Activated gamma-delta T cell treated with anti-CD3 and anti-CD28 coated beads, Interleukin-2, amount 50 U/mL, for 16 hours (primary cell): Measurements from ENCODE around the gene ST8SIA5.

ENCODE experiments used
- DNase-seq: peaks from one replicate; pipeline ENCODE4 v3.0.0-alpha.2; 2020; ENCODE audit warnings: low read depth

ST8SIA5 gene

GRCh38 chr18:46705521-46705920 lies 51.3 kb downstream of the ST8SIA5 start:
- no peak for DNase-seq

DNA sequence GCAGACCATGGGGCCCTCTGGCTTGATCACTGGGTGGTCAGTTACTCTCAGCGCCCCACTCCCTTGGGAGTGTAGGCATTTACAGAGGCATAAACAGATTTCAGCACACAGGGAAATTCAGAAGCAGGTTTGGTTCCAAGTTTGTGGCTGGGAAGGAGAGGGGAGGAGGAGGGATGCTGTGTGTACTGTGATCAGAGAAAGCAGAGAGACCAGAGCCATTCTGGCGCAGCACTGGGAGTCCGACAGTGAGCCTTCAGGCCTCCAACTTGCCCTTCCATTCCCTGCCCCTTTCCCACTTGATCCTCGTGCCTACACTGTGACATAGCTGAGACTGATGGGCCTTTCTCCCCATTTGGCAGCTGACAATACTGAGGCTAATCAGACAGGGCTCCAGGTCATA lies 52.0 kb downstream of the ST8SIA5 start:
- DNase-seq = no peak

DNA sequence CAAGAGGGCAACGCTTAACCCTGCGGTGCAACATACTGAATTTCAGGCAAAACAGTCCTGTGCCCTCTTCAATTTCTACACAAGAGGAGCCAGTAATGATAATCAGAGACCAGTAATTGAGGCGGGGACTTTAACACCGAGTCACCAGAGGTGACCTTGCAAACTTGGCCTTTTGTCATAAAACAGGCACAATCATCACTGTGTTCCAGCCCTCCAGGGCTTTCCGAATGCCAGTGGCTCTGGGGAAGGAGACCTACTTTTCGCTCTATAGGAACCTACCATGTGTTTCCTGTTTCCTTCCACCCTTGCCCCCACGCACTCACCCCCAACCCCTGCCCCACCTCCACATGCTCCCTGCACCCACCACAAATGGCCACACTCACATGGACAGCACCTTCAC lies 52.7 kb downstream of the ST8SIA5 start:
- no peak for DNase-seq

DNA sequence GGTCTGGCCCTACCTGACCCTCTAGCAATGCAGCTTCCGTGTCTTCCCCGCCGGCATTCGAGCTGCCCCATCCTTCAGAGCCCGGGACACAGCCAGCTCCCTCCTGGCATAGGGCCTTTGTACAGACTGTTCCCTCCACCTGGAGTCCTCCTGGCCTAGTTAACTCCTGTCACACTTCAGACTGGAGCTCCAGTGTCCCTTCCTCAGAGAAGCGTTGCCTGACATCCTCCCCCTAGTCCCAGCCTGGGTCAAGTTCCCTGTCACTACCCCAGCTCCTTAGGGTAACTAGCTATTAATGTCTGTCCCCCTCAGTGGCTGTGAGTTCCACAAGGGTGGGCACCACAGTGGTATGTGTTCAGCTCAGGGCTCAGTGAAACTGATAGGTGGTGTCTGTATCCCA lies 54.4 kb downstream of the ST8SIA5 start:
- DNase-seq = no peak

- no peak for DNase-seq
Observed at GRCh38 chr18:46700066-46700824, 56.6 kb downstream of the ST8SIA5 start.

GRCh38 chr18:46696702-46697101 lies 60.2 kb downstream of the ST8SIA5 start:
- DNase-seq = no peak

- no peak for DNase-seq
Observed at GRCh38 chr18:46696268-46696667, 60.6 kb downstream of the ST8SIA5 start.

DNA sequence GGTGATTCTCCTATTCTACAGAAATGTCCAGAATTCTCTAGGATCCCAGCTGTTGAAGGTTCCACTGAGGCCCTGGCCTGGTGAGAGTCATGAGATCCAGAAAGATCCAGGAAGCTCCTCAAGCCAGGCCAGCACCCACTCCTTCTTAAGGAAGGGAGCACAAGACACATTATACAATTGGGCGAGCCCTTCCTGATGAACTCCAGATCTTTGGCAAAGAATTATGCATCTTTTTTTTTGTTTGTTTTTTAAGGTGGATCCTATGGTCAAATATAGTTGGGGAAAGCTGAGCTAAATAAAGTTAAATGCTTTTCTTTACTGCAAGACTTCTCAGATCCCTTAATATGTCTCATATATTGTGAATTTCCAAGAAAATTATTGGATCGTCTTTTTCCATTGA lies 62.9 kb downstream of the ST8SIA5 start:
- no peak for DNase-seq

GRCh38 chr18:46688853-46689525 lies 67.9 kb downstream of the ST8SIA5 start:
- DNase-seq = no peak

DNA sequence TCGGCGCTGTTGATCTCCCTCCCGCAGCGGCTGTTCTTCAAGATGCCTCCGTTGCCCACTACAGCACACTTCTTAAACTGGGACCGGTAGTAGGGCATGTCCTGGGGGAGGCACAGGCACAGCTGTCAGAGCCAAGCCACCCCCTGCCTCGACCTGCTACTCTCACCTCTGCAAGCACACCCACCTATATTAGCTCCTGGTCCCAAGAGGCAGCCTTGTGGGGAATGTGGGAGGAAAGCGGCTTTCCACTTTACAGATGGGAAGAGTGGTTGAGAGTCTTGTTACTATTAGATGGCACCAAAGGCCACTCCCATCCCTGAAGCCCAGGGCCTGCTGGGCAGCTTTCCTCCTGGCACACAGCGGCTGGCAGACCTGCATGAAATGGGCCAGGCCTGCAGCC lies 70.7 kb downstream of the ST8SIA5 start:
- no peak for DNase-seq

GRCh38 chr18:46683252-46683651 lies 73.6 kb downstream of the ST8SIA5 start:
- DNase-seq = no peak

DNA sequence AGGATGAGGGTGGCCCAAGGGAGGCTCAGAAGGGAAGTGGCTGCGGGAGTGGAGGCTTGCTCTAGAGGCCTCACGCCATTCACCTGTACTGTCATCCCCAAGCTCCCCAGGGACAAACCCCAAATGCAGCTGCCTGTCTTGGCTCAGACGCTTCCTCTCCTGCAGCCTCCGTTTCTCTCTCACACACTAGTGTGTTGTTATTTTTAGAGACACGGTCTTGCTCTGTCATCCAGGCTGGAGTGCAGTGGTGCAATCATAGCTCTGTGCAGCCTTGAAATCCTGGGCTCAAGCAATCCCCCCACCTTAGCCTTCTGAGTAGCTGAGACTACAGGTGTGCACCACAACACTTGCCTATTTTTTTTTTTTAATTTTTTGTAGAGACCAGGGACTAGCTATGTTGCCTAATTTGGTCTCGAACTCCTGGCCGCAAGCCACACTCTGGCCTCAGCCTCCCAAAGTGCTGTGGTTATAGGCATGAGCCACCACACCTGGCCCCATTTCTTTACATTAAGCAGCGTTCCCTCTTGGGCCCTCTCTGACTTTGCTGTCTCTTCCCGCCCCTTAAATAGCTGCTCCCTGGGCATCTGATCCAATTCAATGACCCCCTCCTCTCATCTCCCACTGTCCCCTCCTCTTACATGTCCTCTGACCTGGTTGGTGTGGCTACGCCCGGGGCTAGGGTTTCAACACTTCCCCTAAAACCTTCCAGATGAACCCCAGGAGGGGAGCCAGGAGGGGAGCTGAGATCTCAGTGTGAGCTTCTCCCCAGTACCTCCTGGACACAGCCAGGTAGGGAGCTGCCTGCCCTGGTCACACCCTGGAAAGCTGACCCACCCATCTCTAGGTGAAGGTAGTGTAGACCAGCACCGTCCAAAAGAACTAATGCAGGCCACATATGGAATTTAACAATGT lies 75.8 kb downstream of the ST8SIA5 start:
- no peak for DNase-seq

DNA sequence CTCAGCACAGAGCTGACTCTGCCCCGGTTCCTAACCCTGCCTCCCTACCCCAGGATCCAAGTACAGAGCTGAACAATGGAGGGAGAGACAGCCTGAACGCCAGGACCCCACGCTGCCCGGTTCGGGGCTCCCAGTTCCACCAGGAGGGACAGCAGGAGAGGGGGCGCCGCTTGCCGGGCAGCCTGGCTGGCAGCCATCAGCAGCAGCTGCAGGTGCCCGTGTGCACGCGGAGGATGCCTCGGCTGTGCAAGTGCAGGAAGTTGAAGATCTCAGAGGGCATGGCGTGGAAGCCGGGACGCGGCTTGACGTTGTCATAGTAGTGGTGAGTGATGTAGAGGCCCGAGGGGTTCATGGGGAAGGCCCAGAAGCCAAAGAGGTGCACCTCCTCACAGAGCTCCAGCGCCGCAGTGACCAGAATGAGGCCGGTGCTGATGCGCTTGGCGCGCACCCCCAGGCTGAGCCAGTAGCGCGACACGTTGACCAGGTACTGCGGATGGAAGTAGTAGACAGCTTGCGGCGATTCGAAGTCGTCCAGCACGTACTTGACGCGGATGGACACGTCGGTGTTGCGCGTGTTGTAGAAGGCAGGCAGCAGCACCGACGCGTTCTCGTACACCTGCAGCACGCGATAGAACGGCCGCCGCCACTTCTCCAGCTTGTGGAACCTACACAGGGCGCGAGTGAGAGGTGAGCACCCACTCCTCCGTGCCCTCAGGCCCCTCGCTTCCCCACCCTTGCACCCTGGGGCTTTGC lies 76.8 kb downstream of the ST8SIA5 start:
- DNase-seq = no peak

DNA sequence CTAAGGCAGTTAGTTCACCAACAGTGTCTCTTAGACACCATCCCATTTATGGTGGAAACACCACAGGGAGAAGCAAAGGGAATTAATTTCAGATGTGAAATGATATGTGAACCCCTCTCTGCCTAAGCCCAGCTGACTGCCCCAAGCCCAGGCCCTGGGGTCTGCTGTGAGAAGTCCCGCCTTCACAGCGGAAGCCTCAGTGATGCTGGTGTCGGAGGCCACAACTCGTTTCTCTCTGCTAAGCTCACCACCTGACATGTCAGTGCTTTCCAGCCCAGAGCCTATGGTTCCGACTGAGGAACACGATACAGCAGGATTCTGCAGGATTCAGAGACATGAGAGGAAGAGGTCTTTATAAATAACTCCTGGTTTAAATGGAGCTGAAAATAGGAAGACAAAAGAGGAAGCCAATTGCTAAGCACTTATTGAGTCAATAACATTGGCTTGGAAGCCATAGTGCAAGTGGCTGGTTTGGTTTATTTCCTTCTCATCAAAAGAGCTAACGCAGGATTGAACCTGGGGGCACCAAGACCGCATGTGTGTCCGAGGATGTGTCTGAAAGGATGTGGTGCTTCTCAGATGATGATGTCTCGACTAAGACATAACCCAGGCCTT lies 78.0 kb downstream of the ST8SIA5 start:
- no peak for DNase-seq

DNA sequence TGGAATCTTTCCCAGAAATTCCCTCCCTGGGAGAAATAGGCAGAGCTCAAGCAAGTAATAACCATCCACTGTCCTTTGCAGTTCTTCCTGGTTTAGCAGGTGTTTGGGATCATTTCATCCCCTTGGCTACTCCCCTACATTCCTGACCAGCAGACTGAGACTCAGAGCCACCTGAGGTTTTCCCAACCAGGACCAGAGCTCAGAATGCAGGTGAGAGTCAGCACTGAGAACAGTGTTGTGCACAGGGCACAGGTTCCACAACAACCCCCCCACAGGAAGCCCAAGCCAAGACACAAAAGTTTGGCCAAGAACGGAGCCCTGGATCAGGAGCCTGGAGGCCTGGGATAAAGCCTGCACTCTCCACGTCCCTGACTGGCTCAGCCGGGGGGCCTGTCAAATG lies 78.8 kb downstream of the ST8SIA5 start:
- no peak for DNase-seq

DNA sequence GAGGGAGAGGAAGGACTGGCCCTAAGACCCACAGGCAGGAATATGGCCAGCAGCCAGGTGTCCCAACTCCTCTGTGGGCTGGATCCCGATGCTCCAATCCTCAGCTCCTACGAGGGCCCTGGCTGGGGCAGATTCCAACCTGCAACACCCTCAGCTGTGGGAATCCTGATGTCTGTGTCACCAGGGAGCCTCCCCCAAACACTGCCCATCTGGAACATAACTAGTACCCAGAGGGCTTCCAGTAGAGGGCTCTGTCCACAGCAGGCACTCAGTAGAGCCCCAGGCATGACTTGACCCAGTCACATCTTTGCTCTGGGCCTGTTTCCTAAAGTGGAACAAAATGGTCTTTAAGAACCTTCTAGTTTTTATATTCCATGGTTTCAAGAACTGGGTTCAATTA lies 79.2 kb downstream of the ST8SIA5 start:
- no peak for DNase-seq

DNA sequence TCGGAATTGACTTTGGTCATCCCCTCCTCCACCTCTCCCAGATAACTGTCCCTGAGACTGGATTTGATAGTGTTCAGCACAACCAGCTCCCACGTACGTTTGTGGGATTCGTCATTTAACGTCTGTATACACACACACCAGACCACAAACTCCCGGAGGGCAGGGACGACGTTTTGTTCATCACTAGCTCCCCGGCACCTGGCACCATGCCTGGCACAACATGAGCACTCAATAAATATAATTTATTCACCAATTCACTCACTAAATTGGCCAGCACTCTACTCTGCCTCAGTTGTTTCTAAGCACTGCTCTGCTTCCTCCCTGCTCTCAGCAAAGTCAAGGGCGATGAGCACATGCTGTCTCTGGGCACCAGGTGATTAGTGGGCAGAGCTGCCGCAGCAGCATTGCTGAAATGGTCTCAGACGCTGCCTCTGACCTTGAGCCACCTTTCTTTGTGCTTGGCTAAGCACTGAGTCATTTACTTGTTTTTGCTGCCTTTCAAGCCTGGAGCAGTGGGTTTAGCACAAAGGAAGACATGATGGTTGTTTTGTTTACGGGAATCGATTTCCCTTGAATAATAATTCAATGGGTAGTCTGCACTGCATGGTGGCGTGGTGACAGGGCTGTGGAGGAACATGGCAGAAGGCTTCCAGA lies 80.5 kb downstream of the ST8SIA5 start:
- no peak for DNase-seq

GRCh38 chr18:46675112-46675511 lies 81.7 kb downstream of the ST8SIA5 start:
- DNase-seq = no peak

DNA sequence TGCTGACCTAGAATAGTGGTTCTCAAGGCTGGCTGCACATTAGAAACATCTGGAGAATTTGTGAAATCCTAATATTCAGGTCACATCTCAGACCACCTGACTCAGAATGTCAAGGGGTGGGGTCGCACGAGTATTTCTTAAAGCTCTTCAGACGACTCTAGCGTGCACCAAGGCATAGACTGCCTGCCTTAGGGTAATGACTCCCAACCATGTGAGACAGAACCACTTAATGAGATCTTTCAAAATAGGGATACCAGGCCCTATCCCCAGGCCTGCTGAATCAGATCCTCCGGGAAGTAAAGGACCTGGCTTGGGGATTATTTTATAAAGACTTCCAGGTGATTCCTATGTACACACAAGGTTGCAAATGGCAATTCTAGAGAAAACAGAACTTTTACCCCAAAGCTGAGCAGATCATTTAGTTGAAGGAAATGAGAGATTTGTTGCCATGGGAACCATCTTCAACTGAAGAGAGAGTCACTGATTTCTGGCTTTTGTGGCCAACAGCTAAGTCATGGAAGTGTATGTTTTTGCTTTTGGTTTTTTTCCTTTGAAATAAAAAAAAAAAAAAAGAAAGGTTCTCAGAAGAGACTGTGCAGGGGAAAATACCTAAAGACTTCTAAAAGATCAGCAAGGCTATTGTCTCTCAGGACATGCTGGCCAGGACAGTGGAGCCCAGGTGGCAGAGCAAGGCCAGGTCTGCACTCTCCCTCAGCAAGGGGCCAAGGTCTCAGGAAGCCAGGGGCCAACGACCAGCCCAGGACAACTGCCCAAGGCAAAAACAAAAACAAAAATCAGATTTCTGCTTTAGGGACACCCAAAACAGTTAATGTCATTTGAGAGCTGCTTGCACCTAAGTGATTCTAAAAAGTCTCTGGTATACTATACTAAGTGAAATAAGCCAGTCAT lies 84.5 kb downstream of the ST8SIA5 start:
- DNase-seq = no peak

DNA sequence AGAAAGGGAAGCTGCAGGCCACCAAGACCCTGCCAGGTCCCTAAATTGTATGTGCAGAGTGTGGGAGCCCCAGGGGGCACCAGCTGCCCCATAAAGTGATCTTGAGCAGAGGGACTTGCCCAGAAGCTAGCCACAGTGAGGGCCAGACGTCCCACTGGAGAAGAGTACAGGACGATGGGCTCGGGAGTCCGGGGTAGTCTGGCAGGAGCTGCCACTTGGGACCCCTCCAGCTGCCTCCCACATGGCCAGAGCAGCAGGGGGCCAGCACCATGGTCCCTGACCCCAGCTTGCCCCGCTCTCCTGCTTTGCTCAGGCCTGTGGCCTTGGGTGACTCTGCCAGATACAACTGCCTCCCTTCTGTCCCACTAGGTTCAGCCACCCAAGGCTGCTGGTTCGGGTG lies 88.2 kb downstream of the ST8SIA5 start:
- DNase-seq = no peak
